AG04450 (cell line): ENCODE data around the gene CPA3. TPM values are rescaled to one million over a fixed set of nuclear protein-coding genes. Genes with fewer than 3 reads are reported as not detected.

ENCODE experiments used
- CTCF ChIA-PET: fragments of 300-600, 350-600 bp; formaldehyde crosslinking; extraction: SDS; loops from one replicate; lab custom pipeline; 2022; ENCODE audit warnings: antibody characterized with exemption, inconsistent platforms; lab: Charles Lee
- POLR2A ChIA-PET: fragments of 350-600 bp; formaldehyde crosslinking; extraction: SDS; loops from one replicate; lab custom pipeline; 2021; ENCODE audit warnings: antibody characterized with exemption, inconsistent platforms; lab: Yijun Ruan, JAX
- DNase-seq: peaks from one replicate; pipeline ENCODE4 v3.0.0-alpha.2; 2011; ENCODE audit warnings: low read depth, low spot score
- H3K27ac ChIP-seq: one replicate; pipeline ENCODE4 v1.5.1; 2012; ENCODE audit warnings: low read depth, low read length, control low read depth
- H3K27me3 ChIP-seq: one replicate; pipeline ENCODE4 v1.6.0; 2012; ENCODE audit warnings: low read length; ENCODE audit not compliant: control insufficient read depth, insufficient read depth
- H3K4me3 ChIP-seq: 2 replicates; pipeline ENCODE4 v1.5.1; 2011; ENCODE audit warnings: mild to moderate bottlenecking, low read depth, low read length, control low read depth
- H3K9me3 ChIP-seq: 2 replicates; pipeline ENCODE4 v1.5.1; 2012; ENCODE audit warnings: low read length; ENCODE audit not compliant: control insufficient read depth, insufficient read depth
- polyA plus RNA-seq: library from polyadenylated mRNA; depleted of rRNA; stranded (reverse); fragments of >200 nt; gene quantifications from 2 replicates; pipeline ENCODE4 v1.2.3, GENCODE V29; 2011
- TF ChIP-seq, protein P1 (sequence below): IDR thresholded peaks from 2 replicates; pipeline ENCODE4 v1.5.1; 2011; ENCODE audit warnings: low read depth, low read length, control low read depth, inconsistent platforms

Gene CPA3
- polyA plus RNA-seq, 1 experiment, result not detected

DNA sequence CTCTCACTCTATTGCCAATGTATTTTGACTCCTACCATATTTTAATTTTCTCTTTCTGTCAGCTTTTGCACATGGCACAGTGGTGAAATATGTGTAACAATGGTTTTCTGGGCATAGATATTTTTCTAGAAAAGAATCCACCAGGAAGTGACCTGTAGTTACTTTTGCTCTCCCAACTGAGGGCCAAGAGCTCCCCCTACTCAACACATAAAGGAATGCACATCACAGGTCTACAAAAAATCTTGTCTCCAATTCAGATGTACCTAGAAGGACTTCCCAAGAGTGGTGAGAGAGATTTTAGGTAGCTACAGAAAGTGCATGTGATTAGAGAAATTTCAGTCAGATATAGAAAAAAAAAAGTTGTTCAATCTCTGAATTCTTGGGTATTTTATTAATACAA is 15.6 kb downstream of the CPA3 start:
- DNase-seq, result no peak
- TF ChIP-seq, protein P1, sequence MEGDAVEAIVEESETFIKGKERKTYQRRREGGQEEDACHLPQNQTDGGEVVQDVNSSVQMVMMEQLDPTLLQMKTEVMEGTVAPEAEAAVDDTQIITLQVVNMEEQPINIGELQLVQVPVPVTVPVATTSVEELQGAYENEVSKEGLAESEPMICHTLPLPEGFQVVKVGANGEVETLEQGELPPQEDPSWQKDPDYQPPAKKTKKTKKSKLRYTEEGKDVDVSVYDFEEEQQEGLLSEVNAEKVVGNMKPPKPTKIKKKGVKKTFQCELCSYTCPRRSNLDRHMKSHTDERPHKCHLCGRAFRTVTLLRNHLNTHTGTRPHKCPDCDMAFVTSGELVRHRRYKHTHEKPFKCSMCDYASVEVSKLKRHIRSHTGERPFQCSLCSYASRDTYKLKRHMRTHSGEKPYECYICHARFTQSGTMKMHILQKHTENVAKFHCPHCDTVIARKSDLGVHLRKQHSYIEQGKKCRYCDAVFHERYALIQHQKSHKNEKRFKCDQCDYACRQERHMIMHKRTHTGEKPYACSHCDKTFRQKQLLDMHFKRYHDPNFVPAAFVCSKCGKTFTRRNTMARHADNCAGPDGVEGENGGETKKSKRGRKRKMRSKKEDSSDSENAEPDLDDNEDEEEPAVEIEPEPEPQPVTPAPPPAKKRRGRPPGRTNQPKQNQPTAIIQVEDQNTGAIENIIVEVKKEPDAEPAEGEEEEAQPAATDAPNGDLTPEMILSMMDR, result no peak
- CTCF ChIA-PET, result interaction anchor here (0.9 to 1.6 kb wide), 5 partner anchors 18 to 67 kb away, joined by 3 to 4 read pairs (median 3); no protein-coding TSS in a partner anchor

DNA sequence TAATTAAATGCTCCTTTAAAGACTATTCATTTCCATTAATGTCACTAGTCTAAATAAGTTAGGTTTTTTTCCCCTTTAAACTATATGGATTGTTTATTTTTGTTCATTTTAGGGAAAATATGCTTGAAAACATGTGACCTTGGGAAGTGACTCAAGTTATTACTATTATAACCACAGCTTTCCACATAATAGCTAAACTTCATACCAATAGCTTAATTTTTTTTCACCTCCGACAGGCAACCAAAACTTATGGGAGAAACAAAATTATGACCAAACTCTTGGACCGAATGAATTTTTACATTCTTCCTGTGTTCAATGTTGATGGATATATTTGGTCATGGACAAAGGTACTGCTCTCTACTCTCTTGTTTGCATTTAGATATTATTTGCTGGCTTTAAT is 16.2 kb downstream of the CPA3 start:
- H3K27ac ChIP-seq, result no peak overlapping the region
- H3K4me3 ChIP-seq, result no peak overlapping the region
- TF ChIP-seq, protein P1, result no peak
- CTCF ChIA-PET, result interaction anchor here (0.9 to 1.6 kb wide), 5 partner anchors 19 to 935 kb away, joined by 3 to 4 read pairs (median 3); no protein-coding TSS in a partner anchor
- no peaks in the 10 kb centered on the region for H3K9me3 ChIP-seq
- DNase-seq, result no peak
- POLR2A ChIA-PET, result no interaction called here
- H3K27me3 ChIP-seq, result no peaks in the 10 kb centered on the region

More for the DNA sequence above, 15.6 kb downstream of the CPA3 start:
- no peaks in the 10 kb centered on the region for H3K9me3 ChIP-seq
- POLR2A ChIA-PET, result no interaction called here
- H3K4me3 ChIP-seq, result no peak overlapping the region
- no peak overlapping the region for H3K27ac ChIP-seq
- H3K27me3 ChIP-seq, result no peaks in the 10 kb centered on the region

DNA sequence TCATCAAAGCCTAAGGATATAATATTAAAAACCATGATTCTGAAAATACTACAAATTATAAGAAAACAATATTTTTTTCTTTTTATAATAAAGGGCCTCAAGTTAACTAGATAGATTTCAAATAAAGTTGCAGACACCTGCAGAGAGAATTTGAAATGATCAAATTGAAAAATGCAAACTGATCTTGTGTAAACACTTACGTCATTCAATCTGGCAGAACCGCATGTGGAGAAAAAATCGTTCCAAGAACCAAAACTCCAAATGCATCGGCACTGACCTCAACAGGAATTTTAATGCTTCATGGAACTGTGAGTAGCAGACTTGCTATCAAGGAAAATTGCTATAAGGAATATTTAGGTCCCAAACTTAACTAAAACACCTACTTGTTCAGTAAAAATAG is 17.2 kb downstream of the CPA3 start:
- H3K27ac ChIP-seq, result no peak overlapping the region
- POLR2A ChIA-PET, result no interaction called here
- CTCF ChIA-PET, result interaction anchor here (0.6 to 1.5 kb wide), 2 partner anchors 73 to 936 kb away, joined by 3 to 7 read pairs; no protein-coding TSS in a partner anchor

DNA sequence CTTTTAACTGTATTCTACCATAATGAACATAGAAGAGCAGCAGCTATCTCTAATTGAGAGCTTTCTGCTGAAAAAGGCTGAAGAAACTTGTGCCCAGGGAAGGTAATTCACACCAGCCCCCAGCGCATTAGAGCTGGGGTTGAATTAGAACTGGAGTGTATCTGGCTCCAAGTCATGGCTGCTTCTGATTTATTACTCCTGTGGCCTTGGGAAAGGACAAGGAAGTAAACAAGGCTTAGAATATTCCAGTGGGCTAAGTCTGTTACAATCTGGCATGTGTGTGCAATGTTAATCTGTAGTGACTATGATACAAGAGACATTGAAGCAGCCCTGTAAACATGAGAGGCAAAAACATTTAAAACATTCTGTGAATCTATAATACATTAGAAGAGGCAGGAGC is 18.1 kb downstream of the CPA3 start:
- CTCF ChIA-PET, result no interaction called here
- DNase-seq, result no peak
- no peaks in the 10 kb centered on the region for H3K27me3 ChIP-seq
- TF ChIP-seq, protein P1, result no peak
- no peaks in the 10 kb centered on the region for H3K9me3 ChIP-seq
- POLR2A ChIA-PET, result no interaction called here
- H3K4me3 ChIP-seq, result no peak overlapping the region
- H3K27ac ChIP-seq, result no peak overlapping the region

More for the DNA sequence above, 17.2 kb downstream of the CPA3 start:
- H3K9me3 ChIP-seq, result no peaks in the 10 kb centered on the region
- no peak overlapping the region for H3K4me3 ChIP-seq
- no peaks in the 10 kb centered on the region for H3K27me3 ChIP-seq
- TF ChIP-seq, protein P1, result no peak
- DNase-seq, result no peak

DNA sequence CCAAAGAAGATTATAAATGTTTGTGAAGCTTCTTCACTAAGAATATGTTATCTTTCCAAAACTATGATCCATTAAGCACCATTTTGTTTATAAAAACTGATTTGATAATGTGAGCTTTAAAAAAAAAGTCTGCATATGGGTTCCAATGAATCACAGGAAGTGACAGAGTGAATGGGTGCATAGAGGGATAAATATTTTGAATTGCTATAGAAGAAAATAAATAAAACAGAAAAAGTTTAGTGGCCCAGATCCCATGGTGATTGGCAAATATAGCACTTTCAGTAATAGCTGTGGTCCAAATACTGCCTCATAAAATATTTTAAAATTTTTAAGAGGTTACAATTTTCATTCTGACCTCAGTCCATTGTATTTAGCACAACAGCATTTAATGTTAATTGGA is 19.2 kb downstream of the CPA3 start:
- no peaks in the 10 kb centered on the region for H3K27me3 ChIP-seq
- no peaks in the 10 kb centered on the region for H3K9me3 ChIP-seq
- DNase-seq, result no peak
- TF ChIP-seq, protein P1, result no peak
- ChIA-PET CTCF (interaction anchor here (1.1 to 1.2 kb wide), 2 partner anchors 23 to 69 kb away, joined by 4 read pairs; no protein-coding TSS in a partner anchor), POLR2A (interaction anchor here (0.6 kb wide), 1 partner anchor 213 kb away, joined by 3 read pairs; no protein-coding TSS in a partner anchor)
- no peak overlapping the region for H3K27ac ChIP-seq
- no peak overlapping the region for H3K4me3 ChIP-seq
